SK-N-SH (cell line): Measurements from ENCODE around the gene GIN1. TPM values are rescaled to one million over a fixed set of nuclear protein-coding genes. Genes with fewer than 3 reads are reported as not detected.

Experiments
- CTCF ChIA-PET: fragments of 300-600, 350-600 bp; formaldehyde crosslinking; extraction: SDS; loops from one replicate; lab custom pipeline; 2021; lab: Yijun Ruan, JAX
- POLR2A ChIA-PET: fragments of 350-600 bp; sonication (Branson Sonifier 250); formaldehyde crosslinking; extraction: SDS; loops from one replicate; lab custom pipeline; 2020; ENCODE audit warnings: antibody characterized with exemption, inconsistent platforms; lab: Yijun Ruan, JAX
- DNase-seq: peaks from one replicate; pipeline ENCODE4 v3.0.0; 2012
- H2AFZ ChIP-seq: fragments of 200-600 bp; sonication (generic); 2 replicates; pipeline ENCODE4 v1.8.1; 2016; ENCODE audit warnings: antibody characterized with exemption, mild to moderate bottlenecking, low read depth
- H3F3A ChIP-seq: fragments of 200-600 bp; sonication (generic); replicated peaks from 2 replicates; pipeline ENCODE3; 2016; ENCODE audit warnings: antibody characterized with exemption, mild to moderate bottlenecking; ENCODE audit not compliant: insufficient read depth
- H3K27ac ChIP-seq, 2 experiments: fragments of 200-500 bp in 1 of 2; fragments of 200-600 bp in 1 of 2; sonication (Bioruptor generic) in 1 of 2; sonication (generic), shearing (Covaris generic) in 1 of 2; 2 replicates each; pipeline versions ENCODE4 v1.5.1 to v1.6.1; 2014 to 2016; ENCODE audit warnings: low read depth in 2 of 2, inconsistent platforms in 1 of 2, low read length in 1 of 2, mild to moderate bottlenecking in 1 of 2, mixed read lengths in 1 of 2
- H3K27me3 ChIP-seq: fragments of 200-600 bp; sonication (generic), shearing (Covaris generic); 2 replicates; pipeline ENCODE4 v1.6.1; 2016; ENCODE audit warnings: mixed run types; ENCODE audit not compliant: insufficient read depth
- H3K36me3 ChIP-seq, 2 experiments: fragments of 200-500 bp in 1 of 2; fragments of 200-600 bp in 1 of 2; sonication (Bioruptor generic) in 1 of 2; sonication (generic) in 1 of 2; replicated peaks in 1 of 2; 2 replicates each; pipeline versions ENCODE3 to v1.5.1; 2014 to 2016; ENCODE audit warnings: low read length in 1 of 2, mild to moderate bottlenecking in 1 of 2; ENCODE audit not compliant: insufficient read depth in 2 of 2, control insufficient read depth in 1 of 2
- H3K4me1 ChIP-seq, 2 experiments: fragments of 200-500 bp in 1 of 2; fragments of 200-600 bp in 1 of 2; sonication (Bioruptor generic) in 1 of 2; sonication (generic), shearing (Covaris generic) in 1 of 2; 2 replicates each; pipeline versions ENCODE4 v1.5.1 to v1.6.1; 2014 to 2016; ENCODE audit warnings: low read depth in 1 of 2, low read length in 1 of 2, mixed run types in 1 of 2; ENCODE audit not compliant: insufficient read depth in 2 of 2, control insufficient read depth in 1 of 2
- H3K4me2 ChIP-seq: fragments of 200-600 bp; sonication (generic), shearing (Covaris generic); 2 replicates; pipeline ENCODE4 v1.6.1; 2017; ENCODE audit warnings: mixed run types
- H3K4me3 ChIP-seq, 2 experiments: fragments of 200-500 bp in 1 of 2; fragments of 200-600 bp in 1 of 2; sonication (Bioruptor generic) in 1 of 2; sonication (generic), shearing (Covaris generic) in 1 of 2; 2 replicates each; pipeline versions ENCODE4 v1.5.1 to v1.8.1; 2014 to 2016; ENCODE audit warnings: low read depth in 2 of 2, inconsistent platforms in 1 of 2, low read length in 1 of 2, mild to moderate bottlenecking in 1 of 2, mixed read lengths in 1 of 2, moderate library complexity in 1 of 2
- H3K79me2 ChIP-seq: fragments of 200-600 bp; sonication (generic); 2 replicates; pipeline ENCODE4 v1.8.1; 2017; ENCODE audit warnings: mild to moderate bottlenecking; ENCODE audit not compliant: insufficient read depth
- H3K9ac ChIP-seq: fragments of 200-600 bp; sonication (generic); 2 replicates; pipeline ENCODE4 v1.6.1; 2017; ENCODE audit warnings: mixed run types
- H3K9me2 ChIP-seq: fragments of 200-600 bp; sonication (generic); 2 replicates; pipeline ENCODE4 v1.6.1; 2017; ENCODE audit warnings: mixed run types
- H3K9me3 ChIP-seq: fragments of 200-600 bp; sonication (generic); 2 replicates; pipeline ENCODE4 v1.6.1; 2017; ENCODE audit warnings: mixed run types, mild to moderate bottlenecking, moderate library complexity
- H4K20me1 ChIP-seq: fragments of 200-600 bp; sonication (generic); 2 replicates; pipeline ENCODE4 v1.6.1; 2017; ENCODE audit warnings: mild to moderate bottlenecking, mixed run types; ENCODE audit not compliant: insufficient read depth
- CHD2 ChIP-seq: fragments of 150-350 bp; IDR thresholded peaks from 2 replicates; pipeline ENCODE4 v1.6.1; 2018; ENCODE audit warnings: low read length; ENCODE audit not compliant: partially characterized antibody
- FOXJ3 ChIP-seq: sonication (generic); formaldehyde crosslinking; IDR thresholded peaks from 2 replicates; pipeline ENCODE4 v1.5.1; 2020; ENCODE audit warnings: mild to moderate bottlenecking, missing genetic modification reagents
- FOXM1 ChIP-seq: IDR thresholded peaks from 2 replicates; pipeline ENCODE4 v1.4.0; 2012; ENCODE audit warnings: low read depth, mild to moderate bottlenecking
- GABPA ChIP-seq: IDR thresholded peaks from 2 replicates; pipeline ENCODE4 v1.4.0; 2012; ENCODE audit warnings: low read depth, mild to moderate bottlenecking
- MAX ChIP-seq: IDR thresholded peaks from 2 replicates; pipeline ENCODE4 v1.4.0; 2012; ENCODE audit warnings: low read depth
- NRF1 ChIP-seq: IDR thresholded peaks from 2 replicates; pipeline ENCODE4 v1.6.1; 2012; ENCODE audit warnings: low read depth, mild to moderate bottlenecking, low read length
- PBX3 ChIP-seq: IDR thresholded peaks from 2 replicates; pipeline ENCODE4; 2012
- POLR2AphosphoS5 ChIP-seq: IDR thresholded peaks from 2 replicates; pipeline ENCODE4 v1.6.1; 2012; ENCODE audit warnings: low read depth, low read length
- RAD21 ChIP-seq: IDR thresholded peaks from 2 replicates; pipeline ENCODE4 v1.6.1; 2012; ENCODE audit warnings: mild to moderate bottlenecking, low read length
- RCOR1 ChIP-seq: fragments of 150-350 bp; IDR thresholded peaks from 2 replicates; pipeline ENCODE4 v1.6.1; 2017; ENCODE audit warnings: antibody characterized with exemption, low read length
- RXRA ChIP-seq: IDR thresholded peaks from 2 replicates; pipeline ENCODE4 v1.4.0; 2012; ENCODE audit warnings: low read depth, mild to moderate bottlenecking, borderline replicate concordance
- TEAD4 ChIP-seq: IDR thresholded peaks from 2 replicates; pipeline ENCODE4 v1.4.0; 2012; ENCODE audit warnings: mild to moderate bottlenecking, borderline replicate concordance; ENCODE audit not compliant: insufficient read depth
- USF1 ChIP-seq: IDR thresholded peaks from 2 replicates; pipeline ENCODE4 v1.4.0; 2012; ENCODE audit warnings: low read depth, borderline replicate concordance
- USF2 ChIP-seq: fragments of 150-350 bp; IDR thresholded peaks from 2 replicates; pipeline ENCODE4 v1.6.1; 2017; ENCODE audit warnings: antibody characterized with exemption, low read length, low read depth, borderline replicate concordance
- polyA plus RNA-seq, 3 experiments: library from polyadenylated mRNA; depleted of rRNA; stranded (reverse); fragments of >200 nt; gene quantifications; 2 replicates each; pipeline ENCODE4 v1.2.3, GENCODE V29; 2012
- TF ChIP-seq, protein P1 (sequence below): fragments of 150-350 bp; IDR thresholded peaks from 2 replicates; pipeline ENCODE4 v1.6.1; 2016; ENCODE audit warnings: mild to moderate bottlenecking, low read depth, low read length
- TF ChIP-seq, protein P2 (sequence below): IDR thresholded peaks from 2 replicates; pipeline ENCODE4 v1.4.0; 2012; ENCODE audit warnings: low read depth, borderline replicate concordance
- TF ChIP-seq, protein P3 (sequence below): fragments of 200-600 bp; sonication (generic); IDR thresholded peaks from 2 replicates; pipeline ENCODE4 v1.6.1; 2017; ENCODE audit warnings: antibody characterized with exemption, mild to moderate bottlenecking, moderate library complexity

Gene GIN1
- polyA plus RNA-seq, 1 of the 3 experiments (the other 2 are of a cell fraction), result 1.3 TPM

DNA sequence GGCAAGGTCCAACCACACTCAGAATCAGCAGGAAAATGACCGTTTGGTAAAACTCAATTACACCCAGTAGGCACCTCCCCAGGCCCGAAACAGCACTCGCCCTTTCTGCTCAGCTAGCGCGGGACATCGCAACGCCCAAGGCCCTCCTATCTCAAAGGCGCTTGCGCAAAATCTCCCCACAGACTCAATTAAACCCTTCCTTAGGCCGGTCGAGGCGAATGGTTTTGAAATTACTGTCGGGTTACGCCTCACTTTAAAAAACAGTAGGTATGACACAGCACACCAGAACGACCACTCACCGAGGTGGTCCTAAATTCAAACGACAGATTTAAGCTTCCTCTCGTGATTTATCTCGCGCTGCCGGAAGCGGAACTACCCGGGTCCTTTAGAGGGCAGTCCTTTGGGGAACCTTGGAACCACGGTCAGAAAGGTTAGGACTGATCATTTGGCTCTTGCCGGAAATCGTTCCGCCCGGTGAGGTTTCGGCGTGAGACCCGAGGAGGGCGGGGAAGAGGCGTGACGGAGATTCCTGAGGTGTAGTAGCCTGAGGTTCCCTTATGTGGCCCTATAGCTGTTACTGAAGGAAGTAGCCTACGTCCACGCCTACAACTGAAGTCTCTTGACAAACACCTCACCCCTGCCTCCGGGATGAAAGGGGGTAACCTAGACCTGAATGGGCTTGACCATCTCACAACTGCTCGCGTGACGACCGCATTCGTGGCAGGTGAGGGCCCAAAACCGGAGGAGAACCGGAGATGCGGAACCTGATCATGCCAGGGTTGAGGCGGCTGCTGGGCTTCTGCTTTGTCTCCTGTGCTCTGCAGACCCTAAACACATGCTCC, at the start of gene GIN1, which contains the start of gene PPIP5K2 (continued):
- TF ChIP-seq, protein P1, sequence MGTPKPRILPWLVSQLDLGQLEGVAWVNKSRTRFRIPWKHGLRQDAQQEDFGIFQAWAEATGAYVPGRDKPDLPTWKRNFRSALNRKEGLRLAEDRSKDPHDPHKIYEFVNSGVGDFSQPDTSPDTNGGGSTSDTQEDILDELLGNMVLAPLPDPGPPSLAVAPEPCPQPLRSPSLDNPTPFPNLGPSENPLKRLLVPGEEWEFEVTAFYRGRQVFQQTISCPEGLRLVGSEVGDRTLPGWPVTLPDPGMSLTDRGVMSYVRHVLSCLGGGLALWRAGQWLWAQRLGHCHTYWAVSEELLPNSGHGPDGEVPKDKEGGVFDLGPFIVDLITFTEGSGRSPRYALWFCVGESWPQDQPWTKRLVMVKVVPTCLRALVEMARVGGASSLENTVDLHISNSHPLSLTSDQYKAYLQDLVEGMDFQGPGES, result peak; percentile 30; the same call in 1 of the 2 replicates
- no peak; the same call in 1 of the 2 replicates for TF ChIP-seq FOXM1
- TF ChIP-seq POLR2AphosphoS5, result peak; percentile 91
- no peak for TF ChIP-seq RXRA
- TF ChIP-seq, protein P2, sequence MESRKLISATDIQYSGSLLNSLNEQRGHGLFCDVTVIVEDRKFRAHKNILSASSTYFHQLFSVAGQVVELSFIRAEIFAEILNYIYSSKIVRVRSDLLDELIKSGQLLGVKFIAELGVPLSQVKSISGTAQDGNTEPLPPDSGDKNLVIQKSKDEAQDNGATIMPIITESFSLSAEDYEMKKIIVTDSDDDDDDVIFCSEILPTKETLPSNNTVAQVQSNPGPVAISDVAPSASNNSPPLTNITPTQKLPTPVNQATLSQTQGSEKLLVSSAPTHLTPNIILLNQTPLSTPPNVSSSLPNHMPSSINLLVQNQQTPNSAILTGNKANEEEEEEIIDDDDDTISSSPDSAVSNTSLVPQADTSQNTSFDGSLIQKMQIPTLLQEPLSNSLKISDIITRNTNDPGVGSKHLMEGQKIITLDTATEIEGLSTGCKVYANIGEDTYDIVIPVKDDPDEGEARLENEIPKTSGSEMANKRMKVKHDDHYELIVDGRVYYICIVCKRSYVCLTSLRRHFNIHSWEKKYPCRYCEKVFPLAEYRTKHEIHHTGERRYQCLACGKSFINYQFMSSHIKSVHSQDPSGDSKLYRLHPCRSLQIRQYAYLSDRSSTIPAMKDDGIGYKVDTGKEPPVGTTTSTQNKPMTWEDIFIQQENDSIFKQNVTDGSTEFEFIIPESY, result peak; percentile 85; the same call in 1 of the 2 replicates
- peak; percentile 91 for TF ChIP-seq MAX
- TF ChIP-seq RAD21, result no peak
- no peak for TF ChIP-seq FOXJ3 (CRISPR knock-in tag)
- peak; percentile 64 for TF ChIP-seq PBX3
- peak; percentile 91 for TF ChIP-seq CHD2
- TF ChIP-seq GABPA, result peak; percentile 100
- TF ChIP-seq, all 33 proteins: peak for 20

DNA sequence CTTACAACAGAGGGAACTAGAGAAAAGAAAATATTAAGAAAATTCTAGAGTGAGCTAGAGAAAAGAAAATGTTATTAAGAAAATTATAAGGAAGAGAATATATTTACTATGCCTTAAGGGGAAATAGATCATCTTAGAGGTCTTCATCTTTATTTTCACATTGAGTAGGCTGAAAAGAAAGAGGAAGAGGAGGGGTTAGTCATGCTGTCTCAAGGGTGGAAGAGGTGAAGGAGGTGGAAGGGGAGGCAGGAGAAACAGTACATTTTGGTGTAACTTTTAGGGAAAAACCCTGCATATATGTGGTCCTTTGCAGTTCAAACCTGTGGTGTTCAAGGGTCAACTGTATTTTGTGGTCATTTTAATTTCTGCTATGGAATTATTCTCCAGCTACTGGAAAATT, 46.8 kb upstream of the GIN1 start:
- no peaks in the 10 kb centered on the region for H3K9me2 ChIP-seq
- H3F3A ChIP-seq, result no peaks in the 10 kb centered on the region
- ChIA-PET POLR2A (no interaction called here), CTCF (no interaction called here)
- no peaks in the 10 kb centered on the region for H4K20me1 ChIP-seq
- no peak overlapping the region for H3K4me3 ChIP-seq
- H2AFZ ChIP-seq, result no peak overlapping the region
- DNase-seq, result no peak
- no peaks in the 10 kb centered on the region for H3K79me2 ChIP-seq
- no peak overlapping the region for H3K27ac ChIP-seq
- no peak overlapping the region for H3K4me2 ChIP-seq
- H3K4me1 ChIP-seq, result no peaks in the 10 kb centered on the region
- H3K27me3 ChIP-seq, result no peaks in the 10 kb centered on the region
- no peaks in the 10 kb centered on the region for H3K9me3 ChIP-seq
- no peak overlapping the region for H3K9ac ChIP-seq
- H3K36me3 ChIP-seq, result peaks cover 48 to 53% of the 10 kb centered on the region in 2 experiments
- TF ChIP-seq, protein P1, result no peak
- TF ChIP-seq RAD21 (no peak), RXRA (no peak), RCOR1 (no peak), NRF1 (no peak), PBX3 (no peak), FOXJ3 (CRISPR knock-in tag) (no peak), USF2 (no peak), MAX (no peak), TEAD4 (no peak), USF1 (no peak)
- TF ChIP-seq, protein P3, sequence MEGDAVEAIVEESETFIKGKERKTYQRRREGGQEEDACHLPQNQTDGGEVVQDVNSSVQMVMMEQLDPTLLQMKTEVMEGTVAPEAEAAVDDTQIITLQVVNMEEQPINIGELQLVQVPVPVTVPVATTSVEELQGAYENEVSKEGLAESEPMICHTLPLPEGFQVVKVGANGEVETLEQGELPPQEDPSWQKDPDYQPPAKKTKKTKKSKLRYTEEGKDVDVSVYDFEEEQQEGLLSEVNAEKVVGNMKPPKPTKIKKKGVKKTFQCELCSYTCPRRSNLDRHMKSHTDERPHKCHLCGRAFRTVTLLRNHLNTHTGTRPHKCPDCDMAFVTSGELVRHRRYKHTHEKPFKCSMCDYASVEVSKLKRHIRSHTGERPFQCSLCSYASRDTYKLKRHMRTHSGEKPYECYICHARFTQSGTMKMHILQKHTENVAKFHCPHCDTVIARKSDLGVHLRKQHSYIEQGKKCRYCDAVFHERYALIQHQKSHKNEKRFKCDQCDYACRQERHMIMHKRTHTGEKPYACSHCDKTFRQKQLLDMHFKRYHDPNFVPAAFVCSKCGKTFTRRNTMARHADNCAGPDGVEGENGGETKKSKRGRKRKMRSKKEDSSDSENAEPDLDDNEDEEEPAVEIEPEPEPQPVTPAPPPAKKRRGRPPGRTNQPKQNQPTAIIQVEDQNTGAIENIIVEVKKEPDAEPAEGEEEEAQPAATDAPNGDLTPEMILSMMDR, result no peak
